Umbilical cord (tissue), 2 donors: ENCODE results near the gene KRT23. TPM values are rescaled to one million over a fixed set of nuclear protein-coding genes. Genes with fewer than 3 reads are reported as not detected.

Experiments used
- DNase-seq: peaks from one replicate; pipeline ENCODE4 v3.0.0-alpha.2; 2015; ENCODE audit warnings: low spot score
- total RNA-seq: library from RNA; depleted of rRNA; stranded (reverse); fragments of >200 nt; gene quantifications from one replicate; pipeline ENCODE4 v1.2.3, GENCODE V29; 2014; ENCODE audit warnings: low replicate concordance; ENCODE audit not compliant: insufficient read depth

The KRT23 gene, protein sequence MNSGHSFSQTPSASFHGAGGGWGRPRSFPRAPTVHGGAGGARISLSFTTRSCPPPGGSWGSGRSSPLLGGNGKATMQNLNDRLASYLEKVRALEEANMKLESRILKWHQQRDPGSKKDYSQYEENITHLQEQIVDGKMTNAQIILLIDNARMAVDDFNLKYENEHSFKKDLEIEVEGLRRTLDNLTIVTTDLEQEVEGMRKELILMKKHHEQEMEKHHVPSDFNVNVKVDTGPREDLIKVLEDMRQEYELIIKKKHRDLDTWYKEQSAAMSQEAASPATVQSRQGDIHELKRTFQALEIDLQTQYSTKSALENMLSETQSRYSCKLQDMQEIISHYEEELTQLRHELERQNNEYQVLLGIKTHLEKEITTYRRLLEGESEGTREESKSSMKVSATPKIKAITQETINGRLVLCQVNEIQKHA
- total RNA-seq, result 24.3 TPM

DNA sequence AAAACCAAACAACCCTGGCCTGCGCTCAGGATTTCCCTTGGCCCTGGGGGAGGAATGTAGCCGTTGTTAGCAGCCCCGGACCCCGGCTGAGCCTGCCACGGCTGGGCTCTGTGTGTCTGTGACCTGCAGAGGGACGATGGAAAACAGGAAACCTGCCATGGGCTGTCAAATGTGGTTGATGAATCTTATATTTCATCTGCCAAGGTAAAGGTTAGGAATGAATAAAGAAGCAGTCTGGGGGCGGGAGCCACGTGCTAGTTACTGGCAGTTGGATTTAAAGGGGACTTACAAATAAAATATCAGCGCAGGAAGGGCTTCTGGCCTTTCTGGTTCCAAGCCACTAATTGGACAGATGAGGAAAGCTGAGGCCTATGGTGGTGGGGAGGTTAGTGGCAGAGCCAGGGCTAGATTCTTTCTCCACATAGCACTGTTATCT is at the start of gene KRT23:
TSS of gene KRT23 (minus strand) at position 263 of the 436 bp plus-strand sequence. CDS start 1,043 bp downstream, outside the sequence.
- DNase-seq, result no peak

DNA sequence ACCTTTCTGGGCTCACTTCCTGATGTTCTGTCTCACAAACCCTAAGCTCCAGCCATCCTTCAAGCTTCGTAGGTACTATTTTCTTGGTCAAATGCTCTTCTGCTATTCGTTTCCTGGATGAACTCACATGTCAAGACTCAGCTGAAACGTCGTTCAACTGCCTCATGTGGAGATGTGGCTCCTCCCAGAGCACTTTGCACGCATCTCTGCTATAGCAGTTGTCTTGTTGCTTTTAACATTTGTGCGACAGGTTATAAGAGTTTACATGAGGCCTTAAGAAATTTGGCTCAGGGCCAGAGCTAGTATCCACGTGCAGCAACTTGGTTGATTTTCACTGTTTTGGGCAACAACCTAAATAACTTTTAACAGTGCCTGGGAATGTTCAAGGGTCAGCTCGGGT is 49.5 kb upstream of the KRT23 start:
- DNase-seq, result peak; percentile 42

DNA sequence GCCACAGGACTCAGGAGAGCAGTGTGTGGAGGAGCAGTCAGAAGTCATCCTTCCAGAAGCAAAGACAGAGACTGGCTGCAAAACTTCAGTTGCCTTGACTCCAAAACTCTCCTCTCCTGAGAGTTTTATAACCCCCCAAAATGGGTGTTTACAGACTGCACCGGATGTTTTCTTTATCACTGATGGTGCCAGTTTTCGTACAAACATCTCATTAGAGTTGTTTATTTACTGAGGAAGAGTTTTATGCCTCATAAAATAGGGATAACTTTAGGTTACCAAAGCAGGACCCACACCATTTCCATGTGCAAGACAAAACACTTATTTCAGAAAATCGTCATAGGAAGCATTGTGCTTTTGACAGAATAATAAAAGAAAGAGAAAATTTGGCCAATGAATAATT is 46.8 kb upstream of the KRT23 start, which contains the start of gene KRT40:
TSS of gene KRT40 (minus strand) at position 101 of the 400 bp plus-strand sequence. CDS start at position 48, 53 bp downstream.
- DNase-seq, result no peak

DNA sequence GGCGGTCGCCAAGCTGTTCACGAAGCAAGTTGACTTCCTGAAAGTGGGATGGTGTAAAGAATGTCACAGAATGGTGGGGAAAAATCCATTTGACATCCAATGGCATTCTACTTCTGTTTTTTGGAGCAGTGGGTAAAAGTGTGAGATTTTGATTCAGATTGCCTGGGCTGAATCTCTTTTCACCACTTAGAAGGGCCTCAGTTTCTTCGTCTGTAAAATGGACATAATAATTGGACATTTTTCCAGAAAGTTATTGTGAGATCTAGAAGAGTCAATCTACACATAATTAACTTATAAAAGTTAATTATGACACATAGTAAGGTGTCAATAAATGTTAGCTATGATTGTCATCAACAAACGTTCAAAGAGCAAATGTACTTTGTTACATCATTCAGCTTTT is 43.7 kb upstream of the KRT23 start:
- DNase-seq, result no peak

DNA sequence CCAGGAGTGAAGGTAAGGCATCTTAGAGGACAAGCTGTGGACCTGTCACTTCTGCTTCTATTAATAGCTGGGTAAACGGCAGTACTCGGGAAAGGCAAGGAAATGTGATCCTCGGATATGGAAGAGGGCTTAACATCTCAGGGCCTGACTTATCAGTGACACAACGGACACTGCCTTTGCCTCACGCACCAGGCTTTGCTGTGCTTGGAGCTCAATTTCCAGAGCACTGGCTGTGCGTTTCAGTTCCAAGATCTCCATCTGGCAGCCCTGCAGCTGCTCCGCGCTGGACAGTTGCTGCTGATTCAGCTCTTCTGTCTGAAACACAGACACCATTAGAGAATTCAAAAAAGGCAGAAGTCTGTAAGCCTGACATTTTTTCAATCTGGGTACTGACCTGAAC is 43.1 kb upstream of the KRT23 start:
- DNase-seq, result peak; percentile 86

DNA sequence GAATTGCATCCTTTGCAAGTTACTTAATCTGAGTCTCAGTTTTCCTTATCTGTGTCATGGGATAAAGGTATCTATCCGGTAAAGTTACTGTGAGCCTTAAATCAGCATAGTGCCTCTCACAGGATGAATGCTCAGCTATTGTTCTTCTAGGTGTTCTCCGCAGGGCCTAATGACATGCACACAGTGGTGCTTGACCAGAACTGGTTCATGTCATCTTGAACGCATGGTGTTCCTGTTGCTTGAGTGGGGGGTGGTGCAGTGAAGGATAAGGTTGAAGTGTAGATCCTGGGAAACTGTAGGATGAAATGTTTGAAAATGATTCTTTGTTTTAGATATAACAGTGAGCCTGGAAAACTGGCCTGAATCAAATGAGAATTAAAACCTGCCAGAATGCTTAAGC is 42.7 kb upstream of the KRT23 start:
- DNase-seq, result no peak

DNA sequence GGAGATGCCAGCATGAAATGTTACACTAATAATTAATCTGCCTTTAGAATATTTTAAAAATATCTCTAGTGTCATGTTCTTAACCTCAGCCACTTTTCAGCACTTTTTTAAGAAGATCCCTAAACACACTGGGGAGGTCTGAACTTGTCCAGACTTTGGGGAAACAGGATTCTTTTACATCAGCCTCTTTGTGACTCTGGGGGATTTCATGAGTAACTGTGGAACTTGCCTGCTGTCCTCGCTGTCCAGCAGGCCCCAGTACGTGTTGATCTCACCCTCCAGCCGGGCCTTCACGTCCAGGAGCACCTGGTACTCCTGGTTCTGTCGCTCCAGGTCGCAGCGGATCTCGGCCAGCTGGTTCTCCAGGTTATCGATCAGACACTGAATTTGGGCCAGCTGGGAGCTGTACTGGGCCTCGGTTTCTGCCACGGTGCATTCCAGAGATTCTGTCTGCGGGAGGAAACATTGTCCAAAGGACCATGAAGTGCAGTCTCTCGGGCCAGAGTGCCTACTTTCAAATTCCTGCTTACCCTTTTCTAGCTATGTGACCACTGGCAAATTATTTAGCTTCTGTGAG is 41.2 kb upstream of the KRT23 start:
- DNase-seq, result peak; percentile 26

DNA sequence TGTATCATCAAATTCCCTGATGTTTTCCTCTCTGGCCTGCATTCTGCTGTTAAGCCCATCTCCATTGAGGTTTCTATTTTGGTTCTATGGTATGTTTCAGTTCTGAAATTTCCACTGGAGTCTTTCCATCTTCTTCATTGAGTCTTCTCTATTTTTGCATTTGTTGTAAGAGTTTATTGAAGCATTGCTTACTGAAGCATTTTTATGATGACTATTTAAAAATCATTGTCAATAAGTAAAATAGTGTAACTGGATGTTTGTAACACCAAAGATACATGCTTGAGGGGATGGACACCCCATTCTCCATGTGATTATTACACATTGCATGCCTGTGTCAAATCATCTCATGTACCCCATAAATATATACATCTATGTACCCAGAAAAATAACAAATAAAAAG is 38.1 kb upstream of the KRT23 start:
- no peak for DNase-seq

DNA sequence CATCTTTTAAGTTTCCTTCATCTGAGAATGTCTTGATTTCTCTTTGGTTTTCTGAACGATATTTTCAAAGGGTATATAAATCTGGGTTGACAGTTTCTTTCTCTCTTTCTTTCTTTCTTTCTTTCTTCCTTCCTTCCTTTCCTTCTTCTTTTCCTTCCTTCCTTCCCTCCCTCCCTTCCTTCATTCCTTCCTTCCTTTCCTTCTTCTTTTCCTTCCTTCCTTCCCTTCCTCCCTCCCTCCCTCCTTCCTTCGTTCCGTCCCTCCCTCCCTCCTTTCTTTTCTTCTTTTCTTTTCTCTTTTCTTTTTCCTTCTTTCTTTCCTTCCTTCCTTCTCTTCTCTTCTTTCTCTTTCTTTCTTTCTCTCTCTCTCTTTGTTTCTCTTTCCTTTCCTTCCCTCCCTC is 36.9 kb upstream of the KRT23 start:
- DNase-seq, result no peak

DNA sequence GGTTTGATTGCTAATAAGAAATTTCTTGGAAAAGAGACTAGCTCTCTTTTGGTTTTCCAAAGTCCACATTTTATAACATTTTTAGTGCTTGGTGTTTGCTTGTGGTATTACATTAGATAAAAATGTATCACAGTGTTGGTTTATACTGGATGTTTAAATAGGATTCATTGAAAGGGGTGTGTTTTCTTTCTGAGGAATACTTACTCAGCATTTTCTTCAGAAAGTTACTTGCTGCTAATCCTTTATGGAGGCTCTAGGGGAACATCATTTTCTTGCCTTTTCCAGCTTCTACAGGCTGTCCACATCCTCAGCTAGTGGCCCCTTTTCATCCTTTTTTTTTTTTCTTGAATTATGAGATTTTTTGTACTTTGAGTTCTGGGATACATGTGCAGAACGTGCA is 30.1 kb upstream of the KRT23 start:
- peak; percentile 24 for DNase-seq

DNA sequence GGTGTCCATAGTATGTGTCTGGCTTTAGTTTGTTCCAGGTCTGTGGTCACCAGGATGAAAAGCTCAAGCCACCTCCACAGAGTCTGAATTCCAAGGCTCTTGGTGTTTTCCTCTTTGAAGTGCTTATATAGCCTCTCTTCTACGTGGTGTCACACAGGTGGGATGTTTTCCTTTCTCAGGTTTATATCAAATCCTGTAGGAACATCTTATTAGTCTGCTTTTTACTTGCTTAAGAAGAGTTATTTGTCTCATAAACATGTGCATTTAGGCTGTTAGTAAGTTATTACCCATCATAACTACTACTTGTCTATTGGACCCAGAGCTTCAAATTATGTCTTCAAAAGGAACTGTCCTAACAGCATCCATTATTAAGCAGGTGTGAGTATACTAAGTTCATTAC is 29.4 kb upstream of the KRT23 start, which contains the start of gene KRT39:
TSS of gene KRT39 (minus strand) at position 101 of the 400 bp plus-strand sequence. CDS start at position 9, 92 bp downstream.
- DNase-seq, result no peak

DNA sequence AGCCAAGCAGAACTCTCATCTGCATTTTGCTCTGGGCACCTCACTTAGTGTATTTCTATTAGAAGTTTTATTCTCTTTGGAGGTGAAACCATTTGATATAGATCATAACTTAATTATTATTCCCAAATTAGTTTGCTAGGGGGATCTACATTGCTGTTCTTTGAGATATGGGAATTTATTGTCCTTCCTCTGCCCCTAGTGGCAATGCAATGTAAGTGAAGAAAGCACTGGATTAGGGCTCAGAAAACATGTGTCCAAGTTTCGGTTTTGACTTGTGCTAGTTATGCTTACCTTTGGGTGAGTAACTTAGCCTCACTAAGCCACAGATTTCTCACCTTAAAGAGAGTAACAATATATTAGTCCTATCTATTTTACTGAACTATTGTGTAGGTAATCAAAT is 26.4 kb upstream of the KRT23 start:
- DNase-seq, result no peak

DNA sequence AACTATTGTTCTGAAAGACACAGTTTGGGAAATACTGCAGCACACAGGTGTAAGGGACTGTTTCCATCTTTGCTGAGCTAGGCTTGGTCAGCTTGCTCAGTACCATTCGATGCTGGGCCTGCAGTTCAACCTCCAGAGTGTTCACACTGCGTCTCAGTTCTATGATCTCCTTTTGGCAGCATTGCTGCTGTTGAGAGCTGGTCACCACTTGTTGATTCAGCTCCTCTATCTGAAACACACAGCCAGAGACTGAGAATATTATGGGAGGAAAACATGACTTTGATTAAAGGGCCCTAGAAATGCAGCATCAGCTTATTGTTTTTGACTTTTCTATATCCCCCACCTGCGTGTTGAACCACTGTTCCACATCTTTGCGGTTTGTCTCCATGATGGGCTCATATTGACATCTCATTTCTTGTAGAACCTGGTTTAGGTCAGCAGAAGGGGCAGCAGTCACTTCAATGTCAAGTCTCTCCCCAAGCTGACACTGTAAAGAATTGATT is 24.7 kb upstream of the KRT23 start:
- DNase-seq, result no peak

DNA sequence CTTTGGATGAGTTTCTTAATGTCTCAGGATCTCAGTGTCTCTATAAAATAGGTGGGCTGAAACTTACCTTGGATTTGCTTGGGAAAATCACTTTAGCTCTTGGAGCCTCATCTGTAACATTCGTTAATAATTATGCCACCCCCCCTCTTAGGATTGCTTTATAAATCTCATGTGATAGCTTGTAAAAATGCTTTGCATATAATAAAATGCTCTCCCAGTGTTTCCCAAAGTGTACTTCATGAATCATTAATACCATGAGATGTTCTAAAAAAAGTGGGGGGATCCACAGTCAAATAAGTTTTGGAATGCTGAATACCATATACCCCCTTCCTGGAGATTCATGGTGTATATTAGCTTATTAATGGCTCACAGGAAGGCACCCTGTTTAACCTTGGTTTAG is 24.1 kb upstream of the KRT23 start:
- no peak for DNase-seq

DNA sequence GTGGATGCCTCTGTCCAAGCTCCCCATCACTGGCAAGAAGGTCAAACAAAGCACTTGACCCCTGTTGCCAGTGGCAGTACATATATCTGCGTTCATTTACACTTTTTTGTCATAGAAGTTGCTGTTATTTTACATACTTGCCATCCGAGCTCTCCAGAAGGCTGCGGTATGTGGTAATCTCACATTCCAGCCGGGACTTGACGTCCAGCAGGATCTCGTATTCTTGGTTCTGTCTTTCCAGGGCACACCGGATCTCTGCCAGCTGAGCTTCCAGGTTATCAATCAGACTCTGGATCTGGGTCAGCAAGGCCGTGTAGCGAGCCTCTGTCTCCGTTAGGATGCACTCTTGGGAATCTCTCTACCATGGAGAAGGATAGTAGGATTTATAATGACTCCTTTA is 22.7 kb upstream of the KRT23 start:
- peak; percentile 53 for DNase-seq

DNA sequence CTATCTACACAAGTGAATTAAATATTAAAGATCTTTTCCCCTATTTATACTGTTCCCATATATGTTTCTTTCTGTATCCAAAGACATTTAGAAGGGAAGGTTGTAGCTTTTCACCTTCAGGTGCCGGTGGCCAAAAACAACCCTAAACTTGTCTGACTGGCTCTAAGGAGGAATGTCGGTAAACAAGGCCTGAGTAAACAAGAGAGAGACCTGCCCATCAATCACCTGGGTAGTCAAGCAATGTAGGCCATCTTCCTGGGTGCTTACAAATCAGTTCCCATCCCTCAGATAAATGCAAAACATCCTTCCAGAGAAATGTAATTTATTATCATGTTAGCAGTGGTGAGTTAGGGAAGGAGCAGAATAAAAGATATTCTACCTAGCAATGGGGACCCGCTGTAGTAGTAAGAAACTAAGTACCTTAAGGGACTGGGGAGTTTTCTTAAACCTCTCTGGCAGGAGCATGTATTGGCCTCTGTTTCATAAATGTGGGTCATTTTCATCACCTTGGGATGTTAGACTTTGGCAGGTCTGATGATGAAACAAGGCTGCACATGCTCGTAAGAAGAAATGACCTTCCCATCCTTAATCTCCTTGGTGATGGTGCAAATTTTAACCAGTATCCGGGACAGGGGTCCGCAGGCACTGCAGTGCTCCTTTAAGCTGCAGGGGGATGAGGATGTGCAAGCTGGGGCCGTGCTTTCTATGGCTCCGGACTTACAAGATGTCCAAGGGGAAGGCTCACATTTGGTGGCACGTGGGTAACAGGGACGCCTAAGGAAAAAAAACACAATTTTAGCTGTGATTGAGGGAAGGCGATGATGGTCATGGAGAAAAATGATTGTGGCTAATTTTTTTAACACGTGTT is 20.9 kb upstream of the KRT23 start:
- no peak for DNase-seq

DNA sequence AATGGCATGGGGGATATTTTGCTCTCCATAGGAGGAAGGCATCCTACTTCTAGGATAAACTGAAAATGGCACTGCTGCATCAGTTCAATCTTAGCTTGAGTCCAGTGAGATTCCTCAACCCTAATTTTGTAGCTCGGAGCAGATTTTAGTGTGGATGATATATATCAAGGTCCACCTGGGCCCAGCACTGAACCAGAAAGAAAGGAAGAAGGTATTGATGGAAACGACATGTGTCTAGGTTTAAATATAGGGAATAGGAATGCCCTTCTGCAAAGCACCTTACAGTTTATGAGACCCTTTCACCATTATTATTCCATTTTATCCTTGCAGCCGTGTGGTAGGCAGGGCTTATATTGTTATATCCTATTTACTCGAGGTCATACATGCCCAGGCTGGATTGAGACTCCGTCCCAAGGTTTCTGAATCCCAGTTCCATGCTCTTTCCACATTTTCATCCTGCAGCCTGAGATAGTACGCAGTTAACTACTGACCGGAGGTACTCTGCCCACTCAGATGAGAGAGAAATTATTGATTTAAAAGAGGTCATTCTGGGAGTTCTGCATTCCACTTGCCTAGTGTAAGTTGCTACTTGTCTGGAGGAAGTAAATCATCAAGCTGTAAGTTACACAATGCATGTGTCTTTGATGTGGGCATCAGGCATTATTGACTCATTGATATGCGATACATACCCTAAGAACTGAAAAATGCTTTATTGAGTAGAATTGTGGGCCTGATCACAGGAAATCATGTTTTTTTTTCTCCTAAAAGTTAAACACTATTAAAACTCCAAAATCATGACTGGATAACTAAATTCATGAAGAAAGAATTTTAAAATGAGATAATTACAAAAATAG is 19.2 kb upstream of the KRT23 start:
- DNase-seq, result peak; percentile 64

DNA sequence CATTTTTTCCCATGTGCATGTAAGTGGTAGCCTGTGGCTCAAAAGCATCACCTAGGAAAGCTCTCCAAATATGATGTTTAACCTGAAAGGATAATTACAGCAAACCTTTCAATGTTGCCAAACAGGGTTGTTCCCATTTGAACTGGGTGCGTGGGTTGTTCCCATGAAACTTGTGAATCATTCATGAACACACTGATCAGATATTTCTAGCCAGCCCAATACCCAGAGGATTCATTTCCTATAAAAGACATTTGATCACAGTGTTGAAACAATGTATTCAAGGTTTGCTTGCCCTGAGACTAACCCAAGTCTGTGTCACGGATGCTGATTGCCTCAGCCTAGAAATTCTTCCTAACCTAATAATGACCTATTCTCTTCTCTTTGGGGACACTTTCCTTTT is 16.4 kb upstream of the KRT23 start:
- peak; percentile 20 for DNase-seq

DNA sequence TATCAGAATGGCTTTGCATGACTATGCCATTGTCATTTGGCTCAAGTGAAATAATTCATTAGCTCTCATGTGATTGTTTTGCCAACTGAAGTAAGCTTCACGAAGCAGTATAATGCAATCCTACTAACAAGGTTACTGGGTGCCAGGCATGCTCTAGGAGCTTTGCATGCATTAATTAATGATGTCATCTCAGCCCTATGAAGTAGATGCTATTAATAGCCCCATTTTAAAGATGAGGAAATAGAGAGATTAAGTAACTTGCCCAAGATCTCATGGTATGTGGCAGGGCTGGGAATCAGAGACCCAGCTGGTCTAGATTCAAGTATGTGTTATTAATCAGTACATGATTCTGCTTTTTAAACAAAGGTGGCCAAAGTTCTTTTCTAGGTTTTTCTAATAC is 15.2 kb upstream of the KRT23 start:
- no peak for DNase-seq

DNA sequence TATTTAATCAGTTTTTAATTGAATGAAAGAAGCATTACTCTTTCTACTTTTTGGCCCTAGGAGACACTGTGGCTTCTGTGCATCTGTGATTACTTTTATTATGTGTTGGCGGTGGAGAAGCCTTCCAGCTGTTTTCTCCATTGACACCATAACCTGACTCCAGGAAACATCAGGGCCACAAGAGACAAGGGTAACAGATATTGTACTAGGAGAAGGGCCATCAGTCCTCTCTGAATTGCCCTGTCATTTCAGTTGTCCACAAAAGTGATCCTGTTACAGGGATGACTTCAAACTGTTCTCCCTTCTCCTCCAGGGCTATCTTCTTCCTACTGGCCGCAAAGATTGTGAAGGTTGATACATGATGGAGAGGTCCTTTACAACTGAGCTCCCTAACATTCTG is 14.7 kb upstream of the KRT23 start:
- no peak for DNase-seq
